ENCODE data around the gene RAB5B.

- no peak for TF ChIP-seq CTCF (IDR thresholded peaks at IDR 0.05 in 2 of 3, conservative IDR thresholded peaks at IDR 0.05 in 1 of 3; ENCODE audit: borderline replicate concordance in 1 of 3, insufficient read depth in 1 of 3, low read depth in 2 of 3, low read length in 2 of 3)
- TF ChIP-seq RAD21 (IDR thresholded peaks at IDR 0.05; ENCODE audit: low read depth) = no peak
- TF ChIP-seq POLR2AphosphoS5 (IDR thresholded peaks at IDR 0.05; ENCODE audit: low read depth, low read length) = no peak
- no peak for TF ChIP-seq EZH2phosphoT487 (IDR thresholded peaks at IDR 0.05; ENCODE audit: borderline replicate concordance)
- no peak for TF ChIP-seq ELF1 (IDR thresholded peaks at IDR 0.05; ENCODE audit: borderline replicate concordance, low read depth)
- no peak for TF ChIP-seq SP1 (IDR thresholded peaks at IDR 0.05; ENCODE audit: low read depth)
- TF ChIP-seq JUND (IDR thresholded peaks at IDR 0.05) = no peak
- TF ChIP-seq POLR2A (IDR thresholded peaks at IDR 0.05; ENCODE audit: borderline replicate concordance, extremely low read depth, insufficient read depth, insufficient read length) = no peak
- no peak for TF ChIP-seq MAX (IDR thresholded peaks at IDR 0.05)
- no peak for TF ChIP-seq REST (IDR thresholded peaks at IDR 0.05; ENCODE audit: low read depth)
- no peak for TF ChIP-seq EGR1 (IDR thresholded peaks at IDR 0.05; ENCODE audit: low read depth)
- TF ChIP-seq ZBTB33 (IDR thresholded peaks at IDR 0.05; ENCODE audit: extremely low read depth, insufficient replicate concordance, low read length) = no peak
- TF ChIP-seq EZH2 (IDR thresholded peaks at IDR 0.05) = no peak
These were observed 10.1 kb upstream of the RAB5B start for GRCh38 chr12:55963760-55964159.
